HG03378 (cell line): Measurements from ENCODE around the gene SETMAR.
A peak's percentile ranks its signal among the peaks of the same experiment; 100 is the strongest.
"Not testable (repeated sequence)": the region's sequence is repeated elsewhere in the genome, so short reads cannot be mapped to it uniquely, and the experiment has no call there.

Experiments
- ATAC-seq: cut with Tn5 transposase; IDR thresholded peaks from one replicate; pipeline ENCODE4 v1.9.1; 2021; ENCODE audit warnings: mild to moderate bottlenecking, moderate library complexity; ENCODE audit not compliant: unreplicated experiment

The SETMAR gene

DNA sequence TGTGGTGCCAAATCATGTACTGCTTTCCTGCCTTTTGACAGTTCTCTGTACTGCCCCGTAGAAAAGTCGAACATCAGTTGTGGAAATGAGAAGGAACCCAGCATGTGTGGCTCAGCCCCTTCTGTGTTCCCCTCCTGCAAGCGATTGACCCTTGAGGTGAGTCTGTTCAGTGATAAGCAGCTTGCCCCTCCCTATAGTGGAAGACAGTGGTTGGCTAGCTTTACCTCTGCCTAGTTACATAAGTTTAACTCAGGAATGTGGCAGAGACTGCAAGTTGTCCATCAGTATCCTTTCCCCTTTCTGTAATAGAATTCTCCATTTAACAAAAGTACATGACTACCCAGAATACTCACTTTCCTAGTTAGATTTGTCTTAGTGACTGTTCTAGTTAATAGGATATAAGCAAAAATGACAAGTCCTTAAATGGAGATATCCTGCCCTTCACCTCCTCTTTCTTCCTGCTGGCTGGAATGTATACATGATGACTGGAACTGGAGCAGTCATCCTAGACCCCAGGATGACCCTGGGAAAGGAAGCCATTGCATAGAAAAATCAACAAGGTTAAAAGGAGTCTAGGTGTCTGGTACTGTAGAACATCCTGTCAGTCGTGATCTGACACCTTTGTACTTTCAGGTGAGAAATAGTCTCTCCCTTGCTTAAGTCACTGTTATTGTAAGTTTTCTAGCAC is 10.6 kb downstream of the SETMAR start:
- ATAC-seq: no peak

DNA sequence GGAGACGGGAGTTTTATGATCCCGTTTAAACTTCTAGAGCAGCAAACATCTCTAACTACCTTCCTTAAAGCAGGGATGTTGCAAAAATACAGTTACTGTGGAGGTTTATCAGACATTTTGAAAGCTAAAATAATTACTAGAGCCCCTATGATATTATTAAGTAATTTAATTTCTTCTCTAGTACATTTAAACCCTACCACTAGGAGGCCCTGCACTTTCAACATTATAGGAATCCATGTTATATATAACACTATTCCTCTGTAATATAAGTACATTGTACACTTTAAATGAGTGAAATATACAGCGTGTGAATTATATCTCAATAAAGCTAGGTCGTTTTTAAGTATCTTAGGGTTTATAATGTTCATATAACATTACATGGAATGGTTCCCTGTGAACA is 11.5 kb downstream of the SETMAR start:
- ATAC-seq: no peak

DNA sequence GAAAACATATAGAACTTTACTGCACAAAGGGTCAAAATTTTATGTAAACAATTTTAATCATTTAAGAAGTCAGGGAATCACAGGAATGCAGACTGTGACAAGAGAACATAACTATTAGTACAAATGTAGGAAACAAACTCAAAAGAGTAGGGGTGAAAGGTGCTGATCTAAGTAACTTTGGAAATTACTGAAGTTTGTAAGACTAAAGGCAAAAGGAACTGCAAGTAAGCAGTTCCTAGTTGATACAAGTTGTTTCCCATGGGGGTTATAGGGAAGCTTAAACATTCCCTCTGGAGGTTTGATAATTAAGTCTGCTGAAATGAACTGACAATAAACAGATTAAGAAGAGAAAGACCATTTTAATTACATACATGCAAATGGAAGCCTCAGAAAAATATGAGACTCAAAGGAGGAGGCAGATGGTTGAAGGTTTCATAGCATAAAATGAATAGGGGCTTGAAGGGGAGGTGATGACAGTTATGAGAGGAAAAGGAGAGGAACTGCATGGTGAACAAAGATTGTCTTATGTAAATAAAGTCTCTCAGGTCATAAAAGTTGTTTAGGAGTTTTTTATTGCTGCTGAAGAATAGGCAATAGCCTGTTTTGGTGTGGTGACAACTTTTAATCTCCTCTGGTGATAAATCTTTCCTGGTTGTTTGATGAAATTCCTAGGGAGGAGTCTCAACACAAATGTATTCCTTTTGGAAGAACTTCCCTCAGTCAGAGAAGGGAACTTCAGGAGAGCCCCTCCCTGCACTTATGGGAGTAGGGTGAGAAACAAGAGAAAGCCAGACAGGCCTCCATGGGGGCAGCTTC is 17.1 kb downstream of the SETMAR start:
- ATAC-seq: no peak

DNA sequence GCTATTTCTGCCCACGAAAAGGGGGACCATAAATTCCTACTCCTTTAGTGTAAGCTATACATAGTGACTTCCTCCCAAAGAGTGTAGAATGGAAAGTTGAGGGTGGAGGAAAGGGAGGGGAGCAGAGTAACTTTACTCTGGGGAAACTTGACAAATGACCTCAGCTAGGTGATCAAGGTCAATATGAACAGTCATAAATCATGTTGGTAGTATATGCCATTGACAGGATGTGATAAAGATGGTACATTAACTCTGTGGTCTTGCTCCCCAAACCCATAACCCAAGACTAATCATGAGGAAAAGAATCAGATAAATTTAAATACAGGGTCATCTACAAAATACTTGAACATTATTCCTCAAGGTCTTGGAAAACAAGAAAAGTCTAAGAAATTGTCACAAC is 18.6 kb downstream of the SETMAR start:
- no peak for ATAC-seq

DNA sequence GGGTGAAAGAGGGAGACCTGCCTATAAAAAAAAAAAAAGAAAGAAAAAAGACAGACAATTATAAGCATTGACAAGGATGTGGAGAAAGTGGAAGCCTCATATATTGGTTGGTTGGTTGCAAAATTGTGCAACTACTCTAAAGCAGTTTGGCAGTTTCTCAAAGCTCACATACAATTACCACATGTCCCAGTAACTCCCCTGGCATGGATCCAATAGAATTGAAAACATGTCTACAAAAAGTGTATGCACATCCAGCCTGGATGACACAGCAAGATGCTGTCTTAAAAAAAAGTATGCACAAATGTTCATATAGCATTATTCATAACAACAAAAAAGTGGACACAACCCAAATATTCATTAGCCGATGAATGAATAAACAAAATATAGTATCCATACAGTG is 19.5 kb downstream of the SETMAR start:
- ATAC-seq: no peak

DNA sequence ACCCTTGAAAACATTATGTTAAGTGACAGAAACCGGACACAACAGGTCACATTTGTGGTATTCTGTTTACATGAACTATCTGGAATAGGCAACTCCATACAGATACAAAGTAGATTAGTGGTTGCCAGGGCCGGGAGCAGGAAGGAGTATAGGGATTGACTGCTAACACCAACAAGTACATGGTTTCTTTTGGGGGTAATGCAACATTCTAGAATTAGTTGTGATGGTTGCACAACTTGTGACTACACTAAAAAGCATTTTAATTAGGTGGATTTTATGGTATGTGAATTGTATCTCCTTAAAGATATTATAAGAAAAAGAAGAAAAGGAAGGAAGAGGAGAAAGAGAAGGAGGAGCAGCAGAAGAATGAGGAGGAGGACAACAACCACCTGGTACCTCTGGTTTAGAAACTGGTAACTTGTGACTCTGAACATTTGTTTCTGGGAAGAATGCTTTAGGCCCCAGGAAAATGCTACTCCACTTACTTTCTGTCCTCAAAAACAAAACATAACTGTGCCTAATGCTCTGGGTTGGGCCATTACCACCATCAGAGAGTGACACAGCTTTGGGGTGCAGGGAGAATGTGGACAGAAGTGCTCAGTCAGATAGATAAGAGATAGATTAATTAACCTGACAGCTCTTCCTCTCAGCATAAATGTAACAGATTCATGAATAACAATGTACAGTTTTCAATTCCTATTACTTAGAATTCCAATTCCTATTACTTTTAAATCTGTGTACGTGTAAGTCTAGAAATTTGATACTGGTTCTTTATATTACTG is 20.3 kb downstream of the SETMAR start:
- ATAC-seq: no peak

DNA sequence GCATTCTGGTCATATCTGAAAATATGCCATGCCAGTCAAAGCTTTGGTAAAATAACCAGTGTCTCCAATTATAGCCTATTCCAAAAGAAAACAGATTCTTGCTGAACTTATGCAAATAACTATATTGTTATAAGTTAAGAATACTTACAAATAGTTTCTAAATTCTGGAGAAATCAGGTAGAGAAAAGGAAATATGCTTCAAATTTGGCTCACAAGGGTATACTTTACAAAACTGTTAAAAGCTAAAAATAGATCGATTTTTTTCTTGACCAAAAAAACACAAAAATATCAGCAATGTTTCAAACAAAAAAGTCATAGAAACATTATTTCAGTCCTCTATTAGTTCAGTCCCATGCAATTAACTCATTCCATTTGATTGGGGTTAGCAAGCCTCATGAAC is 23.7 kb downstream of the SETMAR start:
- ATAC-seq: no peak

DNA sequence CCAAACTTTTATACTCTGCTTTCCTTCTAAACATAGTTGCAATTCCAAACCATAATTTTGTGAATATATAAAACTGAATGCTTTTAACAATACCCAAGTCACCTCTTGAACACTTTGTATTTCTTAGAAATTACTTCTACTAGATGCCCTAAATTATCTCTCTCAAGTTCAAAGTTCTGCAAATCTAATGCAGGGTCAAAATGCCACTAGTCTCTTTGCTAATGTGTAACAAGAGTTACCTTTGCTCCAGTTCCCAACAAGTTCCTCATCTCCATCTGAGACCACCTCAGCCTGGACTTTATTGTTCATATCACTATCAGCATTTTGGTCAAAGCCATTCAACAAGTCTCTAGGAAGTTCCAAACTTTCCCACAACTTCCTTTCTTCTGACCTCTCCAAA is 26.6 kb downstream of the SETMAR start:
- ATAC-seq: not testable (repeated sequence)

DNA sequence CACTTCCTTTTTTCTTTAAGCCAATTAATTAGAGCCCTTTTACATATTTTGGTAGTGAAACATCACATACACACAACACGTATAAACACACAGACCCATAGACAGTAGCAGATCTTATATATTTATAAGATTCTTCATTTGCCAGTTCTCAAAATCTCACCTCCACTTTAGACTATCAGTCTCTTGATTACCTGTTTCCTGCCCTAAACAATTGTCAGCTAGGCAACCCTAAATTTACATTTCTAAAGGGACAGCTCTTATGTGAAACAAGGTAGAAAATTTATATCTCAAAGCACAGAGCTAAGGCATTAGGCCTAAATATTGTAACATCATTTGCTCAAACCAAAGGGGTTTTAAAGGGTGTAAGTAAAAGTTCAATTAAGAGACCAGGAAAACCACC is 28.9 kb downstream of the SETMAR start:
- ATAC-seq: no peak

DNA sequence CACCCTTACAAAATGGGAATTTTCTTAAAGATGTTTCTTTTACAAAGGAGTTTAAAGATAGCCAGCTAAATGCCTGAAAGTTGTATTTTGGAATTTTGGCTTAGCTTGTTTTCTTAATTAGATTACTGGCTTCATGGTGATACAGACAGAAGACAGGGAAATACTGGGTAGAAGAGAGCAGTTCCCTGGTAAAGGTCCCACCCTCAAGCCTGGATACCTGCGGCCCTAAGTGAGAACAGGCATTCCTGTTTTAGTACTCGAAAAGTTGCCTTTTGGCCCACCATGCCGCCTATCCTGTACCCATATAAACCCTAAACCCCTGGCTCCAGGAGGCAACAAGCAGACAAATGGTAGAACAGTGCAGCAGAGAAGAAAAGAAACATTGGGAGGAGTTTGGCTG is 29.4 kb downstream of the SETMAR start:
- no peak for ATAC-seq

DNA sequence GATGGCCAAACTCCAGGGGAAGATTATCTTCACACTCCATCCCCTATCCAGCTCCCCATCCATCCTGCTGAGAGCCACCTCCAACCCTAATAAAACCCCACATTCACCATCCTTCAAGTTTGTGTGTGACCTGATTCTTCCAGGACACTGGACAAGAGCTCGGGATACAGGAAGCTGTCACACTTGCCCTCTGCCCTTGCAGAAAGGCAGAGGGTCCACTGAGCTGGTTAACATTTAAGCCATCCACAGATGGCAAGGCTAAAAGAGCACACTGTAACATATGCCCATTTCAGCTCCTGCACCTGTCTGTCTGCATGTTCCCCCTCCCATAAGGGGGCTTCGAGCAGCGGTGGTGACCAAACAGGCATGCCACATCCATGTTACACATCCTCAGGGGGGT is 29.8 kb downstream of the SETMAR start:
- ATAC-seq: no peak

DNA sequence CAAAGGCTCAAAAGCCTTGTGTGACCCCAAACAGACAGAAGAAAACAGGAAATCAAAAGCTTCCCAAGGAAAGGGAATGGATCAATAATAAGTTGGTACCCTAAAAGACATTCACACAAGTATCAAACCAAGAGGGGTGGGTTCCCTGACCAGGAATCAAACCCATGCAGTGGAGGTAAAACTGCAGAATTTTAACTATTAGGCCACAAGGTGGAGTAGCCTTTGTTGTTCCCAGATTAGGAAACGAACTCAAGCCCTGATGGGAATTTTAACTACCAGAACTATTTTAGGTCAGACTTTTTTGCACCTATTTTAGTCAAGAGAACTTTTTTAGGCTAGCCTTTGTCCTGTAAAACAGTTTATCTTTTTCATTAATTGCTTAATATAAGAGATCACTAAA is 31.4 kb downstream of the SETMAR start:
- ATAC-seq: no peak

DNA sequence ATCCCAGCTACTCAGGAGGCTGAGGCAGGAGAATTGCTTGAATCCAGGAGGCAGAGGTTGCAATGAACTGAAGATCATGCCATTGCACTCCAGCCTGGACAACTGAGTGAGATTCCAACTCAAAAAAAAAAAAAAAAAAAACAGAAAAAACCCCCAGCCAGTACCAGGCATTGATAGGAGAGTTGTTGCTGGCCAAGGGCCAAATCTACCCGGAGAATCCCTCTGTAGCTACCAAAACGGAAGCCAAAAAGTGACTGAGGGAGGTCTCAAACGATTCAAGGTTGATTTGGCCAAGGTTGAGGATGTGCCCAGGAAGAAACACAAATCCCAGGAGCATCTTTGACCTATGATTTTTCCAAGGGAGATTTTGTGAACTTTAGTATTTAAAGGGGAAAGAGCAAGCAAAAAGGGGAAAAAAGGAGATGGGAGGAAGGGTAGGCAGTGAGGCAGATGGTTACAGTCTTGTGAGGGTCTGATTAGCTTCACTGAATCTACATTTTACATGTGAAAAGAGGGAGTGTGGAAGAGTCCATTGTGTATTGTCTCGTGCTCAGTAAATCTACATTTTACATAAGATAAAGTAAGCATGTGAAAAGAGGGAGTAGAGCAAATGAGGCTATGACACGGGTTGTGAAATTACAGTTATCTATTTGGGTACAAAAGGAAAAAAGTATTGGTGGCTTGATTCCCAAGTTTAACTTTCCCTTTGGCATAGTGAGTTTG is 32.8 kb downstream of the SETMAR start:
- no peak for ATAC-seq

DNA sequence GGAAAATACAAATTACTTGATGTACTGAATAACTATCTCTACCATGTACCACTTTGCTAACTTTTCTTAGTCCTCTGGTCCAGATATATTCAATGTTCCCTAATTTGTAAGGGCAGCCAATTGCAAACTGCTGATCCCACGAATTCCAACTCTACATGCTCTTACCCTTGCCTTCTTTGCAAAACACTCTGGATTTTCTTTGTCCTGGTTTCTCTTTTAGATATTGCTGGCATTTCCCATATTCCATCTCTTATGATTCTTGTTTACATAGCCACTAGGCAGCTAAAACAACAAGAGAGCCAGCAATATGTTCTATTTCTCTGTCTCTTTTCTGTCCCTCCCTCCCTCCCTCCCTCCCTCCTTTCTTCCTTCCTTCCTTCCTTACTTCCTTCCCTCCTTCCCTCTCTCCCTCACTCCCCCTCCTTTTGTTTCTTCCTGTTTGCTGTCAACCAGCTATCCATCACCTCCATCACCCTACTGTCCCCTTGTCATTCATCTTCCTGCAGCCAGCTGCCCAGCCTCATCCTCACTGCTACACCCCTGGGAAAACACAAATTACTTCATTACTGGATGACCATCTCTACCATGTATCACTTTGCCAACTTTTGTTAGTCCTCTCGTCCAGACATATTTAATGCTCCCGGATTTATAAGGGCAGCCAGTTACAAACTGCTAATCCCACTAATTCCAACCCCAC is 33.8 kb downstream of the SETMAR start:
- ATAC-seq: no peak

DNA sequence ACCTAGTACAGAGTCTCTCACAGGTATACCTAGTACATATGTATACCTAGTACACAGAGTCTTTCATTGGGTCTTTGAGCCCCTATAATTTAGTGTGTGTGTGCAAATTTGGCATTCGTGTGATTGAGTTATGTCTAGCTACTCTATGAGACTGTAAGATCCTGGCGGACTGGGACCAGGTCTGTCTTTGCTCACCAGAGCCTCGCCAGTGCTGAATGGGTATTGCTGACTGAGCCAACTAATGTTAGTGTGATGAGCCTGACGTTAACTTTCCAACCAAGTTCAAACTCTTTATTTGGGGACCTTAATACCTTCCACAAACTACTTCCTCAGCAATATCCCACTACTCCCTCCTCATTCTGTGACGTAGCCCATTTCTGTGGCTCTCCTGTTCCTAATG is 35.6 kb downstream of the SETMAR start:
- ATAC-seq: no peak

DNA sequence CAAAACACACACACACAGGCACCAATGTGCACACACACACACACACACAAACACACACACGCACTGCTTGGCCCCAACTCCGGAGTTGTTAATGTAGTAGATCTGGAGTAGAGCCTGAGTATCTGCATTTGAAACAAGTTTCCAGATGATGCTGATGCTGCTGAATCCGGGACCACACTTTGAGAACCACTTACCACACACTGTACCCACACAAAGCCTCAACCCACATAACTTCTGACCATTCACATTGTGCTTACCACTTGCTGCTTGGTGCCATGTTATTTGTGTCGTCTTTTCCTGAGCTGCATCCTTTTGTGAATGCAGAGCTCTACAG is 36.9 kb downstream of the SETMAR start:
- no peak for ATAC-seq

DNA sequence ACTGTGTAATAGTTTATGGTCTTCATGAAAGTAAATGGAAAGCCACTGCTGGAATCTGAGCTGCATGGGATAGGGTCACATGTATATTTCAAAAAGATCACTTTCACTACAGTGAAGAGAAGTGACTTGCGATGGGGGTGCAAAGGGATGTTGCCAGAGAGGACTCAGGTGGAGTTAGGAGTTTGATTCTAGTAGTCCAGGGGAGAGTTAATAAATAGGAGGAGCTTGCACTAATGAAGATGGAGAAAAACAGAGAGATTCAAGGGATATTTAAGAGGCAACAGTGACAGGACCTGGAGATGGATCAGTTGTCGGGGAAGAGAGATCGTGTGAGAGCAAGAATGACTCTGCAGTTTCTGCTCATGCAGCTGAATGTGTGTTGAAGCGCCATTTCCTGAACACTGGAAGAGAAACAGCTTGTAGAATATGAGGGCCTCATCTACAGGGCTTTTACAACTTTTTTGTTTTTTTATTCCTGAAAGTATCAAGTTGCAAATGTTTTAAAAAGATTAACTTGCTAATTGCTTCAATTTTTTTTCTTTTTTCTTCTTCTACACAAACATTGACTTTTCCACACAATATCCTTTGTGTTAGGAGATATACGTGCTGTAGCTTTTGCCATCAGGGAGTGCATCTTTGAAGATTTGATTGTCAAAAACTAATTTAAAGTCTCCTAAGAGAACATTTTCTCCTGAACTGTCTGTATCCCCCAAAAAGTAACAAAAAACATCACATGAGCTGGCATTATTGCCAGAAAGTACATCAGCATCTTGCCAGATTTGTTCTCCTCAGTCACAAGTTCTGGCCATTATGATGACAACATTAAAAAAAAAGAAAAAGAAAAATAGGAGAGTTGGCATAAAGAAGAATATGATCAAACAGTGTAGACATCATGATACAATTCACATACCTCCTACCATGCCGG is 37.5 kb downstream of the SETMAR start:
- no peak for ATAC-seq

DNA sequence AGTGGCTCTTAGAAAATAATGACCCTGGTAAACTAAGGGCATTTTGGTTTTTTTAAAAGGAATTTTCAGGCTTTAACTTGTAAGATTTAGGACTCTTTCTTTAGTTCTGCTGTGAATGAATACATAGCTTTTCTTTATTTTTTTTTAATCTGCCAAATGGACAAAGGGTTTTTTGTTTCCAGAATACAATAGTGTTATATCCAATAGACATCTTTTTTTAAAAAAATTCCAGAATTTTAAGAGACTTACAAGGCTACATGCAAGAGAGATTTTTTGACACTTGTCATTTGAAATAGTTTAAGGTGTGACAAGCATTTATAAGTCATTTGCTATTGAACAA is 38.1 kb downstream of the SETMAR start:
- no peak for ATAC-seq

DNA sequence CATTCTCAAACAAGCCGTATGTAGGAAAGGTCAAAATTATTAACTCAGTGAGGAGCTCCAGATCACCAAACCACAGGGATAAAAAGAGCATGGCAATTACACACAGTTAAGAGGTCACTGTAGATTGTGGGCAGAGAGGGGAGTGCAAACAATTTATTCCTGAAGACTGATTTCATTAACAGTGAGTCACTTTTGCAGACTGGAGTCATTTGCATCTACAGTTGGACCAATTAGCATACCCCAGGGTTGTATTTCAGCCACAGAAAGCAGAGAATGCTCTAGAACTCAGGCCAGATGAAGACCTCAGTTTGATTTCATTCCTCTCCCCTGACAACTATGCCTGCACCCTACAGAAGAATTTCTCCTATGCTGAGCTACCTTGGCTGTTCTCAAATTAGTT is 40.1 kb downstream of the SETMAR start:
- ATAC-seq: no peak

DNA sequence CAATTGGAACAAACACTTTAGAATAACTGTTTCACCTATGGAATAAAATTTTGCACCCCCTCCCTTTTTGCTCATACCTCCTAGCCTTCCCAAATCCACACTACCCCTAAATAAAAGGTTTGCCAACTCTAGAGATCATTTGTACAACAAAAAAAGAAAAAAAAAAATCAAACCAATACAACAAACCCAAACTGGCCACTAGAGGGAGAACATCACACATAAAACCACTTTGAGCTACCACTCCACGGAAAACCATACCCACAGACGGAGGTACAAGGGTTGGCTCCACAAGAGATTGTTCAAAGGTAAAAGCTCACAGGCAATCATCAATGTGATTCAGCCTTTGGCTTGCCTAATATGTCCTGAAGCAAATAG is 47.6 kb downstream of the SETMAR start:
- peak; percentile 87 for ATAC-seq
